Smooth muscle cell (in vitro differentiated cells): ENCODE results near the gene COL5A3. TPM values are rescaled to one million over a fixed set of nuclear protein-coding genes. Genes with fewer than 3 reads are reported as not detected.
A peak's percentile ranks its signal among the peaks of the same experiment; 100 is the strongest.

Source experiments
- DNase-seq: peaks from one replicate; lab custom pipeline; 2025; ENCODE audit not compliant: unreplicated experiment; lab: John Stamatoyannopoulos, UW
- H2AFZ ChIP-seq: fragments of 200-600 bp; sonication (generic); 2 replicates; pipeline ENCODE4 v1.6.0; 2016; ENCODE audit warnings: antibody characterized with exemption, low read depth, mild to moderate bottlenecking
- H3F3A ChIP-seq: fragments of 200-600 bp; sonication (generic); 2 replicates; pipeline ENCODE4 v1.6.0; 2017; ENCODE audit warnings: antibody characterized with exemption, low read depth
- H3K27ac ChIP-seq: fragments of 200-600 bp; sonication (generic); 2 replicates; pipeline ENCODE4 v1.5.1; 2016; ENCODE audit warnings: low read depth, mild to moderate bottlenecking
- H3K27me3 ChIP-seq: fragments of 200-600 bp; sonication (generic); 2 replicates; pipeline ENCODE4 v1.6.1; 2016; ENCODE audit warnings: low read depth, mild to moderate bottlenecking
- H3K36me3 ChIP-seq: fragments of 200-600 bp; sonication (generic); 2 replicates; pipeline ENCODE4 v1.5.1; 2016; ENCODE audit warnings: low read depth
- H3K4me1 ChIP-seq: fragments of 200-600 bp; sonication (generic); 2 replicates; pipeline ENCODE4 v1.5.1; 2016; ENCODE audit warnings: low read depth
- H3K4me2 ChIP-seq: fragments of 200-600 bp; sonication (generic); 2 replicates; pipeline ENCODE4 v1.6.0; 2016; ENCODE audit warnings: mild to moderate bottlenecking
- H3K4me3 ChIP-seq: fragments of 200-600 bp; sonication (generic); 2 replicates; pipeline ENCODE4 v1.5.1; 2016; ENCODE audit warnings: mild to moderate bottlenecking
- H3K79me2 ChIP-seq: fragments of 200-600 bp; sonication (generic); 2 replicates; pipeline ENCODE4 v1.6.0; 2016; ENCODE audit warnings: low read depth, mild to moderate bottlenecking
- H3K9ac ChIP-seq: fragments of 200-600 bp; sonication (generic); 2 replicates; pipeline ENCODE4 v1.6.0; 2016; ENCODE audit warnings: low read depth
- H3K9me3 ChIP-seq: fragments of 200-600 bp; sonication (generic); replicated peaks from 2 replicates; pipeline ENCODE4 v1.5.1; 2016; ENCODE audit warnings: low read depth
- H4K20me1 ChIP-seq: fragments of 200-600 bp; sonication (generic); 2 replicates; pipeline ENCODE4 v1.6.0; 2016; ENCODE audit warnings: low read depth
- WGBS: methylation state at CpG from one replicate; pipeline ENCODE4 v1.1.7; 2016; ENCODE audit warnings: low lambda C conversion rate; 5-methylcytosine and 5-hydroxymethylcytosine counted together
- polyA plus RNA-seq: library from polyadenylated mRNA; unstranded; fragments of >200 nt; fragmentation: Nextera tagmentation; extraction: Ambion mirVana; gene quantifications from 2 replicates; pipeline ENCODE4 v1.2.1, GENCODE V29; 2016
- total RNA-seq: library from RNA; depleted of rRNA; stranded (reverse); fragments of >200 nt; gene quantifications from 2 replicates; pipeline ENCODE4 v1.2.3, GENCODE V29; 2014
- TF ChIP-seq, protein P1 (sequence below): fragments of 200-600 bp; sonication (generic); IDR thresholded peaks from 2 replicates; pipeline ENCODE4 v1.5.1; 2017; ENCODE audit warnings: borderline replicate concordance, mild to moderate bottlenecking, antibody characterized with exemption; ENCODE audit not compliant: insufficient read depth, poor library complexity, severe bottlenecking

Gene COL5A3
- total and polyA plus RNA-seq, 2 experiments from 2014 or later = 12.8 to 14.4 TPM

DNA sequence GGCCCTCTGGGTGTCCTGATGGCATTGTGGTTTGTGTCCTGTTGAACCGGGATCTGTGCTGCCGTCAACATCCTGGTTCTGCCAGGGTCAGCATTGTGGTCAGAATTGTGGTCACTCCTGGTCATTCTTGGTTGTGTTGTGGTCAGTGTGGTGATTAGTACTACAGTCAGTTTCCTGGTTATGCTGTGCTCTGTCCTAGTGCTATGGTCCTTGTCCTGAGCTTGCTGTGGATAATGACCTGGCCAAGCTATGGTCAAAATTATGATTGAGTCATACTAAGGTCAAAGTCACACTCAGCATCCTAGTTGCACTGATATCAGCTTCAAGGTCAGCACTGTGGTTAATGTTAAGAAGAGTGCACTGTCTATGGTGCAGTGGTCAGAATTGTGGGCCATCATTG is 69.5 kb downstream of the COL5A3 start:
- Histone ChIP-seq H3K9ac (no peak overlapping the region), H4K20me1 (no peaks in the 10 kb centered on the region), H3K36me3 (no peaks in the 10 kb centered on the region), H3K79me2 (no peaks in the 10 kb centered on the region), H3F3A (no peaks in the 10 kb centered on the region), H3K27me3 (no peaks in the 10 kb centered on the region), H3K9me3 (no peaks in the 10 kb centered on the region), H3K27ac (no peak overlapping the region), H3K4me1 (peaks cover 1% of the 10 kb centered on the region), H2AFZ (no peak overlapping the region), H3K4me2 (no peak overlapping the region), H3K4me3 (no peak overlapping the region)
- no peak for DNase-seq
- 67% methylated on average over 2 of the region's 2 CpGs for WGBS
- TF ChIP-seq, protein P1, sequence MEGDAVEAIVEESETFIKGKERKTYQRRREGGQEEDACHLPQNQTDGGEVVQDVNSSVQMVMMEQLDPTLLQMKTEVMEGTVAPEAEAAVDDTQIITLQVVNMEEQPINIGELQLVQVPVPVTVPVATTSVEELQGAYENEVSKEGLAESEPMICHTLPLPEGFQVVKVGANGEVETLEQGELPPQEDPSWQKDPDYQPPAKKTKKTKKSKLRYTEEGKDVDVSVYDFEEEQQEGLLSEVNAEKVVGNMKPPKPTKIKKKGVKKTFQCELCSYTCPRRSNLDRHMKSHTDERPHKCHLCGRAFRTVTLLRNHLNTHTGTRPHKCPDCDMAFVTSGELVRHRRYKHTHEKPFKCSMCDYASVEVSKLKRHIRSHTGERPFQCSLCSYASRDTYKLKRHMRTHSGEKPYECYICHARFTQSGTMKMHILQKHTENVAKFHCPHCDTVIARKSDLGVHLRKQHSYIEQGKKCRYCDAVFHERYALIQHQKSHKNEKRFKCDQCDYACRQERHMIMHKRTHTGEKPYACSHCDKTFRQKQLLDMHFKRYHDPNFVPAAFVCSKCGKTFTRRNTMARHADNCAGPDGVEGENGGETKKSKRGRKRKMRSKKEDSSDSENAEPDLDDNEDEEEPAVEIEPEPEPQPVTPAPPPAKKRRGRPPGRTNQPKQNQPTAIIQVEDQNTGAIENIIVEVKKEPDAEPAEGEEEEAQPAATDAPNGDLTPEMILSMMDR = no peak

DNA sequence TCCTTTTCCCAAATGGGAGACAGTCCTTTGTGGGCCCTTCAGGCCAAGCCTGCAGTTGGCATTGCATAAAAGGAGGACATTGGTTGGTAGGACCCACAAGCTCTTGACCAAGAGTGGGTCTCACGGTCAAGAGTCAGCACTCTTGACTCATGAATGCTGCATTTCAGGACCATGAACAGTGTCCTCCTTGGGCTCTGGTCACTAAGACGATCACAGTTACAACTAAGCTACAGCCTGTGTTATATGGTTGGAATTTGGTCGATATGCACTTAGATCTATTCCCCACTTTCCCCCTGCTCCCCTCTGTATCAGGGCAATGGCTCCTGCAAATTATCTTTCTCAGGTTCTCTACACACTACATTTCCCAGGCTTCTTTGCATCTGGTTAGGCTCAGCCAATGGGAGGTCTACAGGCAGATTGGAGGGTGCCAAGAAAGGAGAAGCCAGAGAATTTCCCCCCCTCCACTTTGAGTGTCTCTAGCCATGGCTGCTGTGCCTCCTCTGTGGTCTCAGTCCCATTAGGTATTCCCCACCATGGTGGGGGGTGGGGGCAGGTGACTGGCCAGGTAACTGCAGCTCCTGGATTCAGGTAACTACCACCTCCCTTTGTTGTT is 70.9 kb downstream of the COL5A3 start:
- DNase-seq = no peak
- Histone ChIP-seq H3K4me1 (peaks cover 2% of the 10 kb centered on the region), H3K4me2 (no peak overlapping the region), H3K4me3 (no peak overlapping the region), H2AFZ (no peak overlapping the region), H3K79me2 (no peaks in the 10 kb centered on the region), H4K20me1 (no peaks in the 10 kb centered on the region), H3K27ac (no peak overlapping the region), H3K9ac (no peak overlapping the region), H3K9me3 (no peaks in the 10 kb centered on the region), H3F3A (no peaks in the 10 kb centered on the region), H3K27me3 (no peaks in the 10 kb centered on the region), H3K36me3 (no peaks in the 10 kb centered on the region)
- TF ChIP-seq, protein P1 = no peak
- WGBS = 62% methylated on average over 3 of the region's 3 CpGs

DNA sequence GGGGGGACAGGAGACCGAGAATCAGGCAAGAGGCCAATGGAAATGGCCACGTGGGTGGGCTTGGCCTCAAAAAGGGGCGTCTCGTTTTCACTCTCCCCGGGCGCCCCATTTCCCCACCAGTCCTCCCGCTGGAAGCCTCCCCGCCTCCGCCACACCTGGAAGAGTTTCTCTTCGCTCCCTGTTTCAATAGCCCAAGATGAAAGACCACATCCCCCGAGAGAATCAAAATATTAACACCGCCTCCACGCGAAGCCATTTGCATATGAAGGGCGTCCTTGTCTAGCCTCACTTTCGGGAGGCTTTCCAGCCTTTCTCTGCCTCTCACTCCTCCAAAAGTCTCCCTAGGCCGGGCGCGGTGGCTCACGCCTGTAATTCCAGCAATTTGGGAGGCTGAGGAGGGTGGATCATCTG is 73.3 kb downstream of the COL5A3 start:
- H3K27me3 ChIP-seq = no peaks in the 10 kb centered on the region
- WGBS = 17% methylated on average over 14 of the region's 20 CpGs
- H3F3A ChIP-seq = no peaks in the 10 kb centered on the region
- H3K4me1 ChIP-seq = peaks cover 4% of the 10 kb centered on the region
- H4K20me1 ChIP-seq = no peaks in the 10 kb centered on the region
- H3K36me3 ChIP-seq = no peaks in the 10 kb centered on the region
- peak overlapping the region; percentile 60 for H3K4me3 ChIP-seq
- peak overlapping the region; percentile 90 for H3K4me2 ChIP-seq
- H2AFZ ChIP-seq = no peak overlapping the region
- no peaks in the 10 kb centered on the region for H3K9me3 ChIP-seq
- TF ChIP-seq, protein P1 = no peak
- H3K27ac ChIP-seq = no peak overlapping the region
- H3K9ac ChIP-seq = no peak overlapping the region
- H3K79me2 ChIP-seq = no peaks in the 10 kb centered on the region
- DNase-seq = no peak
